Measurements from ENCODE around the gene MRPL12.

Gene MRPL12

GRCh38 chr17:81694810-81695209 lies 8.4 kb upstream of the MRPL12 start:
- Histone ChIP-seq H4K91ac (ENCODE audit: low read depth, low read length) (no peak overlapping the region), H3K79me2 (ENCODE audit: control insufficient read depth, insufficient read depth, low read length, poor library complexity) (no peaks in the 10 kb centered on the region), H4K8ac (ENCODE audit: low read depth, low read length) (no peak overlapping the region), H2BK5ac (ENCODE audit: low read depth, low read length, poor library complexity) (no peak overlapping the region), H3K9me3 (ENCODE audit: insufficient read depth, low read depth, low read length) (no peaks in the 10 kb centered on the region), H2BK120ac (ENCODE audit: insufficient read depth, low read length, poor library complexity) (no peak overlapping the region), H3K27me3 (ENCODE audit: insufficient read depth, low read length) (no peaks in the 10 kb centered on the region), H3K27ac (ENCODE audit: low read depth, low read length) (no peak overlapping the region), H3K23ac (ENCODE audit: low read length) (no peak overlapping the region), H3K4me1 (ENCODE audit: control insufficient read depth in 1 of 2, insufficient read depth in 2 of 2, low read length in 2 of 2) (no peaks in the 10 kb centered on the region), H2BK12ac (ENCODE audit: low read length) (no peak overlapping the region), H3K4ac (ENCODE audit: low read depth, low read length) (no peak overlapping the region), H4K12ac (ENCODE audit: low read depth, low read length) (no peak overlapping the region), H2AFZ (ENCODE audit: insufficient read depth, low read length, poor library complexity) (no peak overlapping the region), H3K18ac (ENCODE audit: low read length) (no peak overlapping the region), H3K36me3 (ENCODE audit: control insufficient read depth in 1 of 2, insufficient read depth in 2 of 2, low read length in 2 of 2) (peaks cover 87 to 94% of the 10 kb centered on the region in 2 experiments), H3K79me1 (ENCODE audit: low read length) (no peaks in the 10 kb centered on the region), H2AK5ac (ENCODE audit: low read length) (no peak overlapping the region), H3K9ac (ENCODE audit: low read length) (no peak overlapping the region), H3K4me3 (ENCODE audit: low read depth, low read length) (no peak overlapping the region), H3K4me2 (ENCODE audit: low read length) (no peak overlapping the region), H3K14ac (ENCODE audit: low read length) (no peak overlapping the region)
- DNase-seq: no peak
- WGBS (ENCODE audit: extremely low coverage, insufficient coverage, insufficient read length): no CpG with 5 or more reads among the region's 19 CpGs

GRCh38 chr17:81695211-81695610 lies 8.0 kb upstream of the MRPL12 start:
- no peak overlapping the region for H3K4me3 ChIP-seq (ENCODE audit: low read depth, low read length)
- no peak overlapping the region for H4K8ac ChIP-seq (ENCODE audit: low read depth, low read length)
- WGBS (ENCODE audit: extremely low coverage, insufficient coverage, insufficient read length): no CpG with 5 or more reads among the region's 6 CpGs
- no peak overlapping the region for H4K91ac ChIP-seq (ENCODE audit: low read depth, low read length)
- H3K79me2 ChIP-seq (ENCODE audit: control insufficient read depth, insufficient read depth, low read length, poor library complexity): no peaks in the 10 kb centered on the region
- H3K9me3 ChIP-seq (ENCODE audit: insufficient read depth, low read depth, low read length): no peaks in the 10 kb centered on the region
- H3K18ac ChIP-seq (ENCODE audit: low read length): no peak overlapping the region
- no peak overlapping the region for H3K27ac ChIP-seq (ENCODE audit: low read depth, low read length)
- H3K4me2 ChIP-seq (ENCODE audit: low read length): no peak overlapping the region
- H2BK12ac ChIP-seq (ENCODE audit: low read length): no peak overlapping the region
- H2BK120ac ChIP-seq (ENCODE audit: insufficient read depth, low read length, poor library complexity): no peak overlapping the region
- no peaks in the 10 kb centered on the region for H3K79me1 ChIP-seq (ENCODE audit: low read length)
- H3K23ac ChIP-seq (ENCODE audit: low read length): no peak overlapping the region
- no peaks in the 10 kb centered on the region for H3K27me3 ChIP-seq (ENCODE audit: insufficient read depth, low read length)
- no peak overlapping the region for H3K14ac ChIP-seq (ENCODE audit: low read length)
- no peak overlapping the region for H2AFZ ChIP-seq (ENCODE audit: insufficient read depth, low read length, poor library complexity)
- no peak overlapping the region for H2BK5ac ChIP-seq (ENCODE audit: low read depth, low read length, poor library complexity)
- no peak overlapping the region for H3K9ac ChIP-seq (ENCODE audit: low read length)
- no peak for DNase-seq
- H3K4me1 ChIP-seq (ENCODE audit: control insufficient read depth in 1 of 2, insufficient read depth in 2 of 2, low read length in 2 of 2): no peaks in the 10 kb centered on the region
- no peak overlapping the region for H3K4ac ChIP-seq (ENCODE audit: low read depth, low read length)
- no peak overlapping the region for H2AK5ac ChIP-seq (ENCODE audit: low read length)
- peaks cover 83 to 90% of the 10 kb centered on the region in 2 experiments for H3K36me3 ChIP-seq (ENCODE audit: control insufficient read depth in 1 of 2, insufficient read depth in 2 of 2, low read length in 2 of 2)
- H4K12ac ChIP-seq (ENCODE audit: low read depth, low read length): no peak overlapping the region

GRCh38 chr17:81695801-81696200 lies 7.4 kb upstream of the MRPL12 start:
- no peak overlapping the region for H2BK120ac ChIP-seq (ENCODE audit: insufficient read depth, low read length, poor library complexity)
- H3K27me3 ChIP-seq (ENCODE audit: insufficient read depth, low read length): no peaks in the 10 kb centered on the region
- H3K4me1 ChIP-seq (ENCODE audit: control insufficient read depth in 1 of 2, insufficient read depth in 2 of 2, low read length in 2 of 2): no peaks in the 10 kb centered on the region
- no peak overlapping the region for H4K8ac ChIP-seq (ENCODE audit: low read depth, low read length)
- H3K4me3 ChIP-seq (ENCODE audit: low read depth, low read length): no peak overlapping the region
- H2BK12ac ChIP-seq (ENCODE audit: low read length): no peak overlapping the region
- no peak overlapping the region for H2AK5ac ChIP-seq (ENCODE audit: low read length)
- no peaks in the 10 kb centered on the region for H3K9me3 ChIP-seq (ENCODE audit: insufficient read depth, low read depth, low read length)
- no peak overlapping the region for H3K4ac ChIP-seq (ENCODE audit: low read depth, low read length)
- no peak overlapping the region for H4K91ac ChIP-seq (ENCODE audit: low read depth, low read length)
- no peaks in the 10 kb centered on the region for H3K79me2 ChIP-seq (ENCODE audit: control insufficient read depth, insufficient read depth, low read length, poor library complexity)
- H2AFZ ChIP-seq (ENCODE audit: insufficient read depth, low read length, poor library complexity): no peak overlapping the region
- H4K12ac ChIP-seq (ENCODE audit: low read depth, low read length): no peak overlapping the region
- no peak overlapping the region for H3K23ac ChIP-seq (ENCODE audit: low read length)
- WGBS (ENCODE audit: extremely low coverage, insufficient coverage, insufficient read length): no CpG with 5 or more reads among the region's 22 CpGs
- H2BK5ac ChIP-seq (ENCODE audit: low read depth, low read length, poor library complexity): no peak overlapping the region
- no peak overlapping the region for H3K18ac ChIP-seq (ENCODE audit: low read length)
- H3K4me2 ChIP-seq (ENCODE audit: low read length): no peak overlapping the region
- peaks cover 83 to 89% of the 10 kb centered on the region in 2 experiments for H3K36me3 ChIP-seq (ENCODE audit: control insufficient read depth in 1 of 2, insufficient read depth in 2 of 2, low read length in 2 of 2)
- H3K79me1 ChIP-seq (ENCODE audit: low read length): no peaks in the 10 kb centered on the region
- DNase-seq: peak; percentile 67 to 79
- H3K9ac ChIP-seq (ENCODE audit: low read length): no peak overlapping the region
- H3K14ac ChIP-seq (ENCODE audit: low read length): no peak overlapping the region
- no peak overlapping the region for H3K27ac ChIP-seq (ENCODE audit: low read depth, low read length)

DNA sequence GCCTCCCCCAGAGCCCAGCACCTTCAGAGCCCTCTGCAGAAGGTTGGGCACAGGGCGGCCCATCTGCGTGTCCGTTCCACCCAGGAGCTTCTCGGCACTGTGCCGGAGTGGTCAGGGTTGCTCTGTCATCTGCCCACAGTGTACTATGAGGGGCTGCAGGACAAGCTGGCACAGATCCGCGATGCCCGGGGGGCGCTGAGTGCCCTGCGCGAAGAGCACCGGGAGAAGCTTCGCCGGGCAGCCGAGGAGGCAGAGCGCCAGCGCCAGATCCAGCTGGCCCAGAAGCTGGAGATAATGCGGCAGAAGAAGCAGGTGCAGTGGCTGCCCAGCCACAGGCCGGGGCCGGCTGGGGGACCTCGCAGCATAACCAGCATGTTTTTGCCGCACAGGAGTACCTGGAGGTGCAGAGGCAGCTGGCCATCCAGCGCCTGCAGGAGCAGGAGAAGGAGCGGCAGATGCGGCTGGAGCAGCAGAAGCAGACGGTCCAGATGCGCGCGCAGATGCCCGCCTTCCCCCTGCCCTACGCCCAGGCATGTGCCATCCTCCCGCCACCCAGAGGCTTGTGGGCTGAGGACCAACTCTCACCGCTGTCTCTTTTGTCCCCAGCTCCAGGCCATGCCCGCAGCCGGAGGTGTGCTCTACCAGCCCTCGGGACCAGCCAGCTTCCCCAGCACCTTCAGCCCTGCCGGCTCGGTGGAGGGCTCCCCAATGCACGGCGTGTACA lies 6.8 kb upstream of the MRPL12 start:
- no peaks in the 10 kb centered on the region for H3K79me2 ChIP-seq (ENCODE audit: control insufficient read depth, insufficient read depth, low read length, poor library complexity)
- no peak overlapping the region for H2BK12ac ChIP-seq (ENCODE audit: low read length)
- no peak overlapping the region for H3K4me2 ChIP-seq (ENCODE audit: low read length)
- no peak overlapping the region for H2AK5ac ChIP-seq (ENCODE audit: low read length)
- no CpG with 5 or more reads among the region's 40 CpGs for WGBS (ENCODE audit: extremely low coverage, insufficient coverage, insufficient read length)
- no peak overlapping the region for H3K4ac ChIP-seq (ENCODE audit: low read depth, low read length)
- no peaks in the 10 kb centered on the region for H3K27me3 ChIP-seq (ENCODE audit: insufficient read depth, low read length)
- peaks cover 83 to 89% of the 10 kb centered on the region in 2 experiments for H3K36me3 ChIP-seq (ENCODE audit: control insufficient read depth in 1 of 2, insufficient read depth in 2 of 2, low read length in 2 of 2)
- H3K4me1 ChIP-seq (ENCODE audit: control insufficient read depth in 1 of 2, insufficient read depth in 2 of 2, low read length in 2 of 2): peaks cover 0 to under 1% of the 10 kb centered on the region in 2 experiments
- H3K9ac ChIP-seq (ENCODE audit: low read length): no peak overlapping the region
- no peak overlapping the region for H3K4me3 ChIP-seq (ENCODE audit: low read depth, low read length)
- no peak overlapping the region for H4K91ac ChIP-seq (ENCODE audit: low read depth, low read length)
- no peaks in the 10 kb centered on the region for H3K79me1 ChIP-seq (ENCODE audit: low read length)
- H2BK5ac ChIP-seq (ENCODE audit: low read depth, low read length, poor library complexity): no peak overlapping the region
- no peak overlapping the region for H4K8ac ChIP-seq (ENCODE audit: low read depth, low read length)
- H3K23ac ChIP-seq (ENCODE audit: low read length): no peak overlapping the region
- H3K27ac ChIP-seq (ENCODE audit: low read depth, low read length): no peak overlapping the region
- DNase-seq: no peak
- H4K12ac ChIP-seq (ENCODE audit: low read depth, low read length): no peak overlapping the region
- H3K14ac ChIP-seq (ENCODE audit: low read length): no peak overlapping the region
- no peak overlapping the region for H2BK120ac ChIP-seq (ENCODE audit: insufficient read depth, low read length, poor library complexity)
- no peak overlapping the region for H2AFZ ChIP-seq (ENCODE audit: insufficient read depth, low read length, poor library complexity)
- H3K9me3 ChIP-seq (ENCODE audit: insufficient read depth, low read depth, low read length): no peaks in the 10 kb centered on the region
- no peak overlapping the region for H3K18ac ChIP-seq (ENCODE audit: low read length)

Data from trophoblast cell (in vitro differentiated cells and primary cell).